Ishikawa (cell line): ENCODE data around the gene CSF1.

ENCODE experiments used
- CEBPB ChIP-seq: IDR thresholded peaks from 2 replicates; pipeline ENCODE4 v1.6.1; 2012
- CREB1 ChIP-seq: IDR thresholded peaks from 2 replicates; pipeline ENCODE4 v1.6.1; 2012; ENCODE audit warnings: low read depth
- EGR1 ChIP-seq: IDR thresholded peaks from 2 replicates; pipeline ENCODE4 v1.6.1; 2012
- EP300 ChIP-seq: IDR thresholded peaks from 2 replicates; pipeline ENCODE4 v1.6.1; 2012; ENCODE audit warnings: borderline replicate concordance
- FOXM1 ChIP-seq: IDR thresholded peaks from 2 replicates; pipeline ENCODE4 v1.6.1; 2012; ENCODE audit warnings: low read depth, borderline replicate concordance
- MAX ChIP-seq: IDR thresholded peaks from 2 replicates; pipeline ENCODE4 v1.6.1; 2012
- RAD21 ChIP-seq: IDR thresholded peaks from 2 replicates; pipeline ENCODE4 v1.6.1; 2012; ENCODE audit warnings: low read depth
- REST ChIP-seq: IDR thresholded peaks from 2 replicates; pipeline ENCODE4 v1.6.1; 2012; ENCODE audit warnings: low read depth, mild to moderate bottlenecking
- TCF12 ChIP-seq: IDR thresholded peaks from 2 replicates; pipeline ENCODE4 v1.6.1; 2012; ENCODE audit warnings: low read depth
- TEAD4 ChIP-seq: IDR thresholded peaks from 2 replicates; pipeline ENCODE4 v1.6.1; 2012
- YY1 ChIP-seq: IDR thresholded peaks from 2 replicates; pipeline ENCODE4 v1.6.1; 2012; ENCODE audit warnings: low read depth
- ZBTB7A ChIP-seq: IDR thresholded peaks from 2 replicates; pipeline ENCODE4 v1.6.1; 2012; ENCODE audit warnings: low read depth
- TF ChIP-seq, protein P1 (sequence below): IDR thresholded peaks from 2 replicates; pipeline ENCODE4 v1.6.1; 2012

DNA sequence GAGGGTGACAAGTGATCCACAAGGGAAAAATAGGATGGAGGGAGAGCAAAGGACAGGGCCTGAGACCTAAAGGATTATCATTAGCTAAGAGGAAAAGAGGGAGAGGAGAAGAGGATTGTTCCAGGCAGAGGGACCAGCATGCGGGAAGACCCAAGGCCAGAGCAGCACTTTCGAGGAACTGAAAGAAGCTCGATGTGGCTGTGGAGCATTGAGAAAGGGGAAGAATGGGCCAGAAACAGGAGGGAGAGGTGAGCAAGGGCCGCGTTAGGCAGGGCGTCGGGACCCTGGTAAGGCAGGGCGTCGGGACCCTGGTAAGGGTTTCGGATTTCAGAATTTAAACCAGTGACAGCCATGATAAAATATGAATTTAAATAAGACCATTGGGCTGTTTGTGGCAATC lies 22.8 kb upstream of the CSF1 start:
- TF ChIP-seq TCF12 = no peak
- no peak for TF ChIP-seq ZBTB7A
- TF ChIP-seq CREB1 = no peak
- TF ChIP-seq EP300 = no peak
- TF ChIP-seq, protein P1, sequence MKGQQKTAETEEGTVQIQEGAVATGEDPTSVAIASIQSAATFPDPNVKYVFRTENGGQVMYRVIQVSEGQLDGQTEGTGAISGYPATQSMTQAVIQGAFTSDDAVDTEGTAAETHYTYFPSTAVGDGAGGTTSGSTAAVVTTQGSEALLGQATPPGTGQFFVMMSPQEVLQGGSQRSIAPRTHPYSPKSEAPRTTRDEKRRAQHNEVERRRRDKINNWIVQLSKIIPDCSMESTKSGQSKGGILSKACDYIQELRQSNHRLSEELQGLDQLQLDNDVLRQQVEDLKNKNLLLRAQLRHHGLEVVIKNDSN = no peak
- TF ChIP-seq YY1 = no peak
- TF ChIP-seq REST = no peak
- TF ChIP-seq MAX = no peak
- TF ChIP-seq CEBPB = no peak
- TF ChIP-seq RAD21 = no peak
- no peak for TF ChIP-seq TEAD4
- TF ChIP-seq EGR1 = no peak
- TF ChIP-seq FOXM1 = no peak
